HL-60 (cell line): ENCODE measurements around the gene ETNK2.

Experiments used
- DNase-seq, 2 experiments: peaks; one replicate each; pipeline ENCODE4 v3.0.0-alpha.2; 2010 to 2020; ENCODE audit warnings: low read depth in 1 of 2, low spot score in 1 of 2
- H3K27ac ChIP-seq: fragments of 250-450 bp; sonication (Bioruptor Pico); replicated peaks from 2 replicates; pipeline ENCODE4 v1.5.1; 2020; ENCODE audit warnings: mild to moderate bottlenecking, moderate library complexity
- H3K27me3 ChIP-seq: fragments of 250-450 bp; sonication (Bioruptor Pico); 2 replicates; pipeline ENCODE4 v1.5.1; 2021; ENCODE audit warnings: mild to moderate bottlenecking, moderate library complexity; ENCODE audit not compliant: insufficient read depth, poor library complexity, severe bottlenecking
- H3K4me3 ChIP-seq: replicated peaks from 2 replicates; pipeline ENCODE4 v1.5.1; 2011; ENCODE audit warnings: mild to moderate bottlenecking, control low read depth, low read length; ENCODE audit not compliant: insufficient read depth
- GABPA ChIP-seq: IDR thresholded peaks from 2 replicates; pipeline ENCODE4 v1.6.1; 2012; ENCODE audit warnings: low read depth
- POLR2AphosphoS5 ChIP-seq: IDR thresholded peaks from 2 replicates; pipeline ENCODE4 v1.6.1; 2012; ENCODE audit warnings: low read depth
- SPI1 ChIP-seq: IDR thresholded peaks from 2 replicates; pipeline ENCODE4 v1.6.1; 2012; ENCODE audit warnings: low read depth, mild to moderate bottlenecking, borderline replicate concordance
- TF ChIP-seq, protein P1 (sequence below): IDR thresholded peaks from one replicate; pipeline ENCODE4 v1.5.1; 2011; ENCODE audit warnings: low read length, control low read depth, inconsistent platforms; ENCODE audit not compliant: insufficient read depth
- TF ChIP-seq, protein P2 (sequence below): IDR thresholded peaks from 2 replicates; pipeline ENCODE4 v1.6.1; 2012; ENCODE audit warnings: low read depth; ENCODE audit not compliant: insufficient replicate concordance

ETNK2 gene

DNA sequence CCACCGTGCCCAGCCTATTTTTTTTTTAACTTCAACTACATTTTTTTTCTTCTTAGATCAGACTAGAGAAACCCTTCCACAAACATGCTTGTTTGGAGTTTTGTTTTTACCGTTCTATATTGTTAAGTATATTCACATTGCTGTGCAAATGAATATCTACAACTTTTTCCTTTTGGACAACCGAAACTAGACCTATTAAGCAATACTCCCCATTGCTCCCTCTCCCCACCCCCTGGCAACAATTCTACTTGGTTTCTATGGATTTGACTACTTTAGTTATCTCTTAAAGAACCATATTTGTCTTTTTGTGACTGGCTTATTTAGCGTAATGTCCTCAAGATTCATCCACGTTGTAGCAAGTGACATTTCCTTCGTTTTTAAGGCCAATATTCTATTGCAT is 19.1 kb downstream of the ETNK2 start:
- TF ChIP-seq, protein P1, sequence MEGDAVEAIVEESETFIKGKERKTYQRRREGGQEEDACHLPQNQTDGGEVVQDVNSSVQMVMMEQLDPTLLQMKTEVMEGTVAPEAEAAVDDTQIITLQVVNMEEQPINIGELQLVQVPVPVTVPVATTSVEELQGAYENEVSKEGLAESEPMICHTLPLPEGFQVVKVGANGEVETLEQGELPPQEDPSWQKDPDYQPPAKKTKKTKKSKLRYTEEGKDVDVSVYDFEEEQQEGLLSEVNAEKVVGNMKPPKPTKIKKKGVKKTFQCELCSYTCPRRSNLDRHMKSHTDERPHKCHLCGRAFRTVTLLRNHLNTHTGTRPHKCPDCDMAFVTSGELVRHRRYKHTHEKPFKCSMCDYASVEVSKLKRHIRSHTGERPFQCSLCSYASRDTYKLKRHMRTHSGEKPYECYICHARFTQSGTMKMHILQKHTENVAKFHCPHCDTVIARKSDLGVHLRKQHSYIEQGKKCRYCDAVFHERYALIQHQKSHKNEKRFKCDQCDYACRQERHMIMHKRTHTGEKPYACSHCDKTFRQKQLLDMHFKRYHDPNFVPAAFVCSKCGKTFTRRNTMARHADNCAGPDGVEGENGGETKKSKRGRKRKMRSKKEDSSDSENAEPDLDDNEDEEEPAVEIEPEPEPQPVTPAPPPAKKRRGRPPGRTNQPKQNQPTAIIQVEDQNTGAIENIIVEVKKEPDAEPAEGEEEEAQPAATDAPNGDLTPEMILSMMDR: no peak
- TF ChIP-seq POLR2AphosphoS5 (no peak), GABPA (no peak), SPI1 (no peak)
- TF ChIP-seq, protein P2, sequence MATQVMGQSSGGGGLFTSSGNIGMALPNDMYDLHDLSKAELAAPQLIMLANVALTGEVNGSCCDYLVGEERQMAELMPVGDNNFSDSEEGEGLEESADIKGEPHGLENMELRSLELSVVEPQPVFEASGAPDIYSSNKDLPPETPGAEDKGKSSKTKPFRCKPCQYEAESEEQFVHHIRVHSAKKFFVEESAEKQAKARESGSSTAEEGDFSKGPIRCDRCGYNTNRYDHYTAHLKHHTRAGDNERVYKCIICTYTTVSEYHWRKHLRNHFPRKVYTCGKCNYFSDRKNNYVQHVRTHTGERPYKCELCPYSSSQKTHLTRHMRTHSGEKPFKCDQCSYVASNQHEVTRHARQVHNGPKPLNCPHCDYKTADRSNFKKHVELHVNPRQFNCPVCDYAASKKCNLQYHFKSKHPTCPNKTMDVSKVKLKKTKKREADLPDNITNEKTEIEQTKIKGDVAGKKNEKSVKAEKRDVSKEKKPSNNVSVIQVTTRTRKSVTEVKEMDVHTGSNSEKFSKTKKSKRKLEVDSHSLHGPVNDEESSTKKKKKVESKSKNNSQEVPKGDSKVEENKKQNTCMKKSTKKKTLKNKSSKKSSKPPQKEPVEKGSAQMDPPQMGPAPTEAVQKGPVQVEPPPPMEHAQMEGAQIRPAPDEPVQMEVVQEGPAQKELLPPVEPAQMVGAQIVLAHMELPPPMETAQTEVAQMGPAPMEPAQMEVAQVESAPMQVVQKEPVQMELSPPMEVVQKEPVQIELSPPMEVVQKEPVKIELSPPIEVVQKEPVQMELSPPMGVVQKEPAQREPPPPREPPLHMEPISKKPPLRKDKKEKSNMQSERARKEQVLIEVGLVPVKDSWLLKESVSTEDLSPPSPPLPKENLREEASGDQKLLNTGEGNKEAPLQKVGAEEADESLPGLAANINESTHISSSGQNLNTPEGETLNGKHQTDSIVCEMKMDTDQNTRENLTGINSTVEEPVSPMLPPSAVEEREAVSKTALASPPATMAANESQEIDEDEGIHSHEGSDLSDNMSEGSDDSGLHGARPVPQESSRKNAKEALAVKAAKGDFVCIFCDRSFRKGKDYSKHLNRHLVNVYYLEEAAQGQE: no peak
- DNase-seq: no peak
- Histone ChIP-seq H3K27ac (no peak overlapping the region), H3K27me3 (no peaks in the 10 kb centered on the region), H3K4me3 (no peak overlapping the region)

DNA sequence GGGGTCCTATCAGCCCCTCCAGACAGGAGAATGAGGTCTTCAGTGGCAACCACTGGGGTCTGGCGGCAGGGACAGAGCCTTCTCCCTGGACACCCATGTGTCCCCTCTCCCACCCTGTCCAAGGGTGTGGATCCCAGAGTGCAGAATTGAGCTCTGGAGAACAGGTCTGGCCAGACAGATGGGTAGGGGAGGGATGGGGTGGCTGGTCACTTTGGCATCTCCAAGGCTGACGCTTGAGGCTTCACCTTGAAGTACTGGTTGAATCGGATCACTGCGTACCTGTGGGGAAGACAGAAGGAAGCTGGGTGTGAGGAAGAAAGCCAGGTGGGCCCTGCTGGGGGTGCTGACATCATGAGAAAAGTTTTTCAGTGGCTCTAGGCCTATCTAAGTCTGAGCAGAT is 19.9 kb downstream of the ETNK2 start:
- DNase-seq: no peak
- TF ChIP-seq POLR2AphosphoS5: no peak
- TF ChIP-seq SPI1: no peak
- TF ChIP-seq, protein P2: no peak
- TF ChIP-seq, protein P1: no peak
- TF ChIP-seq GABPA: no peak

DNA sequence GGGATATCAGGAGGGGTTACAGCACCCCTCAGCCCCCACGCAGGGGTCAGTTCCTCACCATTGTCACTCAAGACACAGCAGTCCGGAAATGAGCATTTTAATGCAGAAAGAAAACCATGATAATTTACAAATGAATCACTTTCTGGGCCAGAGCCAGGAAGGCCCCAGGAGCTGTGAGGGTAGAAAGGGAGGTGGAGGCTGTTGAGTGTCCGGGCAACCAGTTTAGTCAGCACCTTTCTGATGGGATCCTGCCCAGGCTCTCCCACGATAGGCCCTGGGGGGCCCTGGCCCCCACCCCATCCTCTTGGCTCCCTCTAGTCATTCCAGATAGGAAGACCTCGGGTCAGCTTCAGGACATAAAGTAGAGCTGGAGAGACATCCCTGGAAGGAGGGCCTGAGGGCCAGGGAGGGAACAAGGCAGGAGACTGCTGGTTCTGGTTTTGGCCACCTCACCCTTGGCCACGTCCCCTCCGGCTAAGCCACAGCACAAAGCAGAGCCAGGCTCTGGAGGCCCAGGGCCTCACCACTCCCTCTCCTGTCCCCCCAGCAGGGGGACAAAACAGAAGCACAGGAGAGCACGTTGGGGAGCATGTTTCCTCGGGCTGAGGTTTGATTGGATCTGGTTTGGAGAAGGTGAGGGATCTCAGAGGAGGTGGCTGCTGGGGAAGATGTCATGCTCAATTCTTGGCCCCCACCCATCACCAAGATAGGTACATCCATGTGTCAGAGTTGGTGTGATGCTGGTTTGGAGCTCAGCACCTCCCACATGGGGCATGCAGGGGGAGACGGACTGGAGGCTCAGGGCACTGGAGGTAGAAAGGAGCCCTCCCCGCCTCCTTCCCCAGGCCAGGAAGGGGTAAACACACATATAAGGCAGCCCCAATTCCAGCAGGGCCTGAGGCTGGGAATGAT is 20.6 kb downstream of the ETNK2 start:
- no peaks in the 10 kb centered on the region for H3K27me3 ChIP-seq
- H3K4me3 ChIP-seq: no peak overlapping the region
- H3K27ac ChIP-seq: no peak overlapping the region
- no peak for DNase-seq
- TF ChIP-seq GABPA: no peak
- TF ChIP-seq, protein P2: no peak
- no peak for TF ChIP-seq POLR2AphosphoS5
- TF ChIP-seq SPI1: no peak
- TF ChIP-seq, protein P1: no peak

More for the DNA sequence above, 19.9 kb downstream of the ETNK2 start:
- H3K27ac ChIP-seq: no peak overlapping the region
- no peaks in the 10 kb centered on the region for H3K27me3 ChIP-seq
- H3K4me3 ChIP-seq: no peak overlapping the region
